Retinal pigment epithelial cell (primary cell): Measurements from ENCODE around the gene NAA38.

Experiments
- DNase-seq: peaks from one replicate; pipeline ENCODE4 v3.0.0-alpha.2; 2010; ENCODE audit warnings: low read depth
- H3K4me3 ChIP-seq: 2 replicates; pipeline ENCODE4 v1.5.1; 2011; ENCODE audit warnings: mild to moderate bottlenecking, low read length, control low read depth, moderate library complexity
- TF ChIP-seq, protein P1 (sequence below): conservative IDR thresholded peaks from 2 replicates; pipeline ENCODE4 v1.5.1; 2011; ENCODE audit warnings: low read depth, low read length, control low read depth, inconsistent platforms

NAA38 gene

DNA sequence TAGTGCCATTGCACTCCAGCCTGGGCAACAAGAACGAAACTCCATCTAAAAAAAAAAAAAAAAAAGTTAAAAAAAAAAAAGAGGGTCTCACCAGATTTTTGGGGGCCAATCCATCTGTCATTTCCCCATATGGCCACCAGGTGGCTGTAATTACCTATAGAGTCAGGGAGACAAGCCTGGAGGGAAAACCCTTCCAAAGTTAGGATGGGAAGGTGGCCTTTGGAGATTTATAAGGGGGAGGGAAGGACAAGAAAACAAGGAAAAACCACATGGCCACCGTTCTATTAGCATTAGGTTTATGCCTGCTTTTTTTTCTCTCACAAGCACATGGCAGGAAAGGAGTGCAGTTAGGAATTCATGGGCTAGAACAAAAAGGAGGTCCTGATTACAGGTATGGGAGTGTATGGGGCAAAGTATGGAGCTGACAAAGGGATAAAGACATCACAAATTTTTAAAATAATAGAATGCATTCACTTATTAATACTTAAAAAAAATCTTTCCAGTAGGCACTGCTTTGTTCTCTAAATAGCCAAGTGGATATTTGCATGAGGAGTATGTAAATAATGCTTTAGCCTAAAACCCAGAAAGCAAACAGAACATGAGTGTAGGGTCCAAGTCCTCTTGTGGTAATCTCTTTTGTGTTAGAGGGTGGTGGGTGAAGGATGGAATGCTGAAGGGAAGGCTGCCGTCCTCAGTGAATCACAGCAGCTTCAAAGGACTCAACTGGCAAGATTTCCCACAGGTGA, 5.5 kb upstream of the NAA38 start:
- TF ChIP-seq, protein P1, sequence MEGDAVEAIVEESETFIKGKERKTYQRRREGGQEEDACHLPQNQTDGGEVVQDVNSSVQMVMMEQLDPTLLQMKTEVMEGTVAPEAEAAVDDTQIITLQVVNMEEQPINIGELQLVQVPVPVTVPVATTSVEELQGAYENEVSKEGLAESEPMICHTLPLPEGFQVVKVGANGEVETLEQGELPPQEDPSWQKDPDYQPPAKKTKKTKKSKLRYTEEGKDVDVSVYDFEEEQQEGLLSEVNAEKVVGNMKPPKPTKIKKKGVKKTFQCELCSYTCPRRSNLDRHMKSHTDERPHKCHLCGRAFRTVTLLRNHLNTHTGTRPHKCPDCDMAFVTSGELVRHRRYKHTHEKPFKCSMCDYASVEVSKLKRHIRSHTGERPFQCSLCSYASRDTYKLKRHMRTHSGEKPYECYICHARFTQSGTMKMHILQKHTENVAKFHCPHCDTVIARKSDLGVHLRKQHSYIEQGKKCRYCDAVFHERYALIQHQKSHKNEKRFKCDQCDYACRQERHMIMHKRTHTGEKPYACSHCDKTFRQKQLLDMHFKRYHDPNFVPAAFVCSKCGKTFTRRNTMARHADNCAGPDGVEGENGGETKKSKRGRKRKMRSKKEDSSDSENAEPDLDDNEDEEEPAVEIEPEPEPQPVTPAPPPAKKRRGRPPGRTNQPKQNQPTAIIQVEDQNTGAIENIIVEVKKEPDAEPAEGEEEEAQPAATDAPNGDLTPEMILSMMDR, result peak; percentile 71
- no peak overlapping the region for H3K4me3 ChIP-seq
- no peak for DNase-seq

DNA sequence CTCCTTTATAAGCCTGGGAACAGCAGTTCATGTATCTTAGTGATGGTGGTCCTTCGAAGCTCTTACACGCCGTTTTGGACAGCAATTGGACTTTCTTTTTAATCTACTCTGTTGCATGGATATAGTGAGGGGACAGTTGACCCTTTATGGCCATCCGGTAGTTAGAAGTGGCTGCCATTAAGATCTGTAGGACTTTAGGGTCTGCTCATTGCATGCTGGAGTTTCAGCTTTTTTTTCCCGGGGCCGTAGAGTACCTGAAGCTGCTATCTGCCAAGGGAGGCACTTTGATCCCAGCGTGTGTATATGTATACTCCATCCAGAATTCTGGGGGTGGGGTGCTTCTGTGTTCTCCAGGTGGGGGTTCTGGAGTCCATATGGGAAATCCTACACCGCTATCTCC, 1.7 kb upstream of the NAA38 start:
- DNase-seq, result no peak
- TF ChIP-seq, protein P1, result no peak
- peak overlapping the region; percentile 52 for H3K4me3 ChIP-seq

DNA sequence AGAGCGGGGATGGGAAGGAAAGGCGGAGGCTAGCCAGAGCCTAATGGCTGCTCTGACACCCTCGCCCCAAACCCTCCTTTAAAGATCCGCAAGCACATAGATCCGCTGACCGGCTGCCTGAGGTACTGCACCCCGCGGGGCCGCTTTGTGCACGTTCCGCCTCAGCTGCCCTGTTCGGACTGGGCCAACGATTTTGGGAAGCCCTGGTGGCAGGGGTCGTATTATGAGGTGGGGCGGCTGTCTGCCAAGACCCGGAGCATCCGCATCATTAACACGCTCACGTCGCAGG, 1.1 kb upstream of the NAA38 start:
- H3K4me3 ChIP-seq, result peak overlapping the region; percentile 52
- TF ChIP-seq, protein P1, result peak; percentile 46
- DNase-seq, result no peak

DNA sequence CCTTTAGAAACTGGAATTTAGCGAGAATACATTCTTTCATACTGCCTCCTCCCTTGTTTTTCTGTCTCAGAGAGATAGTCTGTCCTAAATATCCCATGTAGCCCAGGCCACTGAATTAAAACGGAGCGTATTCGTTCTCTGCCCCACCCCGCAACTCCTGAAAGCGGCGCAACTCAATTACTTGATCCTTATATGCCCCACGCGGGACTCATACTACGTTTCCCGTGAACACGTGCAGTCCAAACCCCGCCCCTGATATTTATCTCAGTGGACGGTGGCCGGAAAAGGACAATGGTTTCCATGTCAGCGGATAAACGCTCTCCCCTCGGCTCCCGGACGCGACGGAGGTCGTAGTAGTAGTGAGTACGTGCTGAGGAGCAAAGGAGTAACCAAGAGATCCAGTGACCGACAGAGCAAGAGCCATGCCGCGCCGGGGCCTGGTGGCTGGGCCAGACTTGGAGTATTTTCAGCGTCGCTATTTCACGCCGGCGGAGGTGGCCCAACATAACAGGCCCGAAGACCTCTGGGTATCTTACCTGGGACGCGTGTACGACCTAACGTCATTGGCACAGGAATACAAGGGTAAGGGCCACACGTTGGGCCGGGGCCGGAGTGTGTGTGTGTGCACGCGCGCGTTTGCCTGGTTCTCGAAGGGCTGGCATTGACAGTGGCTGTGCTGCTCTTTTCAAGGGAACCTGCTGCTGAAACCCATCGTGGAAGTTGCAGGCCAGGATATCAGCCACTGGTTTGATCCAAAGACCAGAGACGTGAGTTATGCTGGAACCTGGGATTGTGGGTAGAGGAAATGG, 558 bp upstream of the NAA38 start, which contains the start of gene CYB5D1:
TSS of gene CYB5D1 (plus strand) at position 291 of the 809 bp plus-strand sequence. CDS start at position 423, 132 bp downstream.
- DNase-seq, result no peak

DNA sequence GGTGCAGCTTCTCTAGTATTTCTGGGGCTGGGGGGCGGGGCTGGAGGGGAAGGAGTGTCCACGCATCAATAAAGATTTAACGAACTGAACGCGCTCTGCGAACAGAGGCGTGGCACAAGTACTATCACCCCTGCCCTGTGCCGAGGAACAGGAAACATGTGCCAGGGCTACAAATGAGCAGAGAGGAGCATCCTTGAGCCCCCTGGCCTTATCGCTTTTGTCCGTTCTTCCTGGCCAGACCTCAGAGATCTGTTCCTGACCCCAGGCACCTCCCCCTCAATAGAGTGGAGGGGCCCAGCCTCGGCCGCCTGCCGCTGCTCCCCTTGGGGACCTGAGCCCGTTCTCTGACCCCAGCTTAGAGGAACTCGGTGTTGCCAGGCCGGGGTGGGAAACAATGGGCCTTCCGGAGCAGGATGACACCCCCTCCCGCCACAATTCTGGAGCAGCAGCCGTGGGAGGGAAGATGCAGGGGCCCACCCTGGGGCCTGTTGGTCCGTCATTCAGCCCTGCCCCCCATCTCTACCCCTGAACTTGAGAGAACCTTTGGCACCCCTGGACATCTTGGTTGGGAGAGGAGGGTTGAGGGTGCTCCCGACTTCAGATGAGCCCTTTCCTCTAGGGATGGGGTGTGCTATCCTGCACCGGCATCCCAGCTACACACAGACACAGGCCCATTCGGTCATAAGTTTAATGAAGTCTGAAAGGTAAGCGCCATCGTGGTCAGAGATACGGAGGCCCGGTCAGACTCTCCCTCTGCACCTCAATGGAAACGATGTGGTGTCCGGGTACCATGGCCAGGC, 1.1 kb downstream of the NAA38 start:
- no peak for DNase-seq
- TF ChIP-seq, protein P1, result no peak
- peak overlapping the region; percentile 52 for H3K4me3 ChIP-seq

More for the DNA sequence above, 558 bp upstream of the NAA38 start, which contains the start of gene CYB5D1:
- TF ChIP-seq, protein P1, result no peak
- peak within 1 kb of the TSS; percentile 52 for H3K4me3 ChIP-seq

DNA sequence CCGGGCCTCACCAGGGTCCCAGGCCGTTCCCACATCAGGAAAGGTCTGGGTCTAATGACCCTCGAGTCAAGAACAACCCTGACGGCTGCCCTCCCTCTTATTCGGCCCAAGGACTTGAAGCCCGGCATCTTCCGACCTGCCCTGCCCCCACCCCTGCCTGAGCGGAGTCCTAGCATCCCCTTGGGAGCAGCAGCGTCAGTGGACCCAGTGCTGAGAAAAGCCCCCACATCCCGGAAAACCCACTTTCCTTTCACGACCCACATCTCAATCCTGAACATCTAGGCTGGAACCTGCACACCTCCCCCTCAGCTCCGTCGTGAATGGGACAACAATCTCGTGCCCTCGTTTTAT, 1.7 kb downstream of the NAA38 start:
- peak overlapping the region; percentile 52 for H3K4me3 ChIP-seq
- no peak for DNase-seq
- TF ChIP-seq, protein P1, result no peak
